ENCODE measurements around the gene LRRC39. TPM values are rescaled to one million over a fixed set of nuclear protein-coding genes. Genes with fewer than 3 reads are reported as not detected.

Gene LRRC39
- total RNA-seq, result not detected in 2 replicates

DNA sequence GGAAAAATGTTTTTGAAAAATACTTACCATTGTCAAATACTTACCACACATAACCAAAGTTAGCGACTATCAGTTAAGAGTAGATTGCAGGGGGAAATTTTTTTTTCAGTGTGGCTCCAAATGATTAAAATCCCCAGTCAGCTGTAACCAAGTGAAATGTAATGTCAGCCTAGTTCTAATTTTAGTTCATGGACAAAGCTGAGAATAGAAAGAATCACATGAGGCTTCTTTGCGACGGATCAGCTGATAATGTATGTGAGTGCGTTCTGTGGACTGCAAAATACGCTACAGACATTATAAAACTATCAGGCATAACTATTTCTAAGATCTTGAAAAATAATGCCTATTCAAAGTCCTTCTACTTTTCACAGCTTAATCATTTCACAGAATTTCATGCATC, at the start of gene LRRC39:
LRRC39 (minus strand) TSS at position 166 of the 400 bp plus-strand sequence. CDS start 9,740 bp downstream, outside the sequence.

GRCh38 chr1:100132566-100133477, 45.2 kb downstream of the LRRC39 start, which contains the start of the genes SASS6 and TRMT13:
TSS of gene SASS6 (minus strand) at chr1:100132930. CDS start at chr1:100132814, 116 bp downstream.
TSS of gene TRMT13 (plus strand) at chr1:100133163. CDS start at chr1:100133169, 6 bp downstream.

Other genes with a start within 250 kb of the LRRC39 start
- gene SLC35A3, start 208.3 kb downstream of the LRRC39 start, total RNA-seq, result 15.9 and 28.0 TPM in 2 replicates
- 1.4 and 2.5 TPM in 2 replicates for gene SASS6, start 45.3 kb downstream of the LRRC39 start, total RNA-seq
- gene TRMT13, start 45.1 kb downstream of the LRRC39 start, total RNA-seq, result 6.0 and 6.1 TPM in 2 replicates
- gene DBT, start 71.6 kb upstream of the LRRC39 start, total RNA-seq, result 2.9 and 5.8 TPM in 2 replicates
- 29.7 and 35.3 TPM in 2 replicates for gene RTCA, start 88.0 kb upstream of the LRRC39 start, total RNA-seq
- gene CDC14A, start 174.2 kb upstream of the LRRC39 start, total RNA-seq, result 1.4 and 3.4 TPM in 2 replicates